ENCODE results near the gene ZDHHC19.

- no peak for TF ChIP-seq CTCF (IDR thresholded peaks at IDR 0.05)
- TF ChIP-seq POLR2A (IDR thresholded peaks at IDR 0.05), result no peak
Observed at GRCh38 chr3:196225086-196225485, 13.9 kb upstream of the ZDHHC19 start.

All from thyroid gland (tissue), 4 donors.